OCI-LY7 (cell line): ENCODE results near the gene KLHDC10.

ENCODE experiments used
- CTCF ChIP-seq: fragments of 200-600 bp; sonication (generic); conservative IDR thresholded peaks from 2 replicates; pipeline ENCODE4 v1.5.1; 2014; ENCODE audit warnings: mild to moderate bottlenecking, antibody characterized with exemption, low read length, moderate library complexity, mixed read lengths
- EZH2phosphoT487 ChIP-seq: fragments of 200-600 bp; sonication (generic); IDR thresholded peaks from 2 replicates; pipeline ENCODE4 v1.6.1; 2018; ENCODE audit warnings: low read depth, borderline replicate concordance, mild to moderate bottlenecking, mixed run types, antibody characterized with exemption, low read length, moderate library complexity, mixed read lengths

DNA sequence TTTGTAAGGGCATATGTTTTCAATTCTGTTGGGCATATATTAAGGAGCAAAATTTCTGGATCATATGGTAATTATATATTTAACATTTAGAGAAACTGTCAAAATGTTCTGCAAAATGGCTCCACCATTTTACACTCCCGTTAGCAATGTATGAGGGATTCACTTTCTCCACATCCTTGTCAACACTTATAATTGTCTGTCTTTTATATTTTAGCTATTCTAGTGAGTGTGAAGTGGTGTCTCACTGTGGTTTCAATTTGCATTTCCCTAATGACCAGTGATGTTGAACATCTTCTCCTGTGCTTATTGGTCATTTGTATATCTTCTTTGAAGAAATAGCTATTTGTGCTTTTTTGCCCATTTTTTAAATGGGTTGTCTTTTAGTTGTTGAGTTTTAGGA, 8.1 kb upstream of the KLHDC10 start:
- TF ChIP-seq CTCF (no peak), EZH2phosphoT487 (no peak)
